Hepatocyte (in vitro differentiated cells): ENCODE data around the gene BPIFA1. TPM values are rescaled to one million over a fixed set of nuclear protein-coding genes. Genes with fewer than 3 reads are reported as not detected.

Experiments
- DNase-seq: peaks from one replicate; pipeline ENCODE4 v3.0.0-alpha.2; 2016; ENCODE audit warnings: low spot score
- H2AFZ ChIP-seq: fragments of 200-600 bp; sonication (generic); 2 replicates; pipeline ENCODE4 v1.6.0; 2016; ENCODE audit warnings: antibody characterized with exemption, mild to moderate bottlenecking
- H3K27ac ChIP-seq: fragments of 200-600 bp; sonication (generic); 2 replicates; pipeline ENCODE4 v1.5.1; 2016; ENCODE audit warnings: mild to moderate bottlenecking
- H3K27me3 ChIP-seq: fragments of 200-600 bp; sonication (generic); 2 replicates; pipeline ENCODE4 v1.6.1; 2016
- H3K36me3 ChIP-seq: fragments of 200-600 bp; sonication (generic); replicated peaks from 2 replicates; pipeline ENCODE4 v1.5.1; 2016; ENCODE audit warnings: low read depth; ENCODE audit not compliant: insufficient read depth
- H3K4me1 ChIP-seq: fragments of 200-600 bp; sonication (generic); 2 replicates; pipeline ENCODE4 v1.5.1; 2016; ENCODE audit warnings: mild to moderate bottlenecking, moderate library complexity; ENCODE audit not compliant: insufficient read depth
- H3K4me2 ChIP-seq: fragments of 200-600 bp; sonication (generic); 2 replicates; pipeline ENCODE4 v1.6.0; 2016
- H3K4me3 ChIP-seq: fragments of 200-600 bp; sonication (generic); 2 replicates; pipeline ENCODE4 v1.5.1; 2016; ENCODE audit warnings: mild to moderate bottlenecking
- H3K79me2 ChIP-seq: fragments of 200-600 bp; sonication (generic); 2 replicates; pipeline ENCODE4 v1.6.0; 2017; ENCODE audit warnings: mild to moderate bottlenecking
- H3K9me2 ChIP-seq: fragments of 200-600 bp; sonication (generic); replicated peaks from 2 replicates; pipeline ENCODE4 v1.6.0; 2017; ENCODE audit warnings: mild to moderate bottlenecking; ENCODE audit not compliant: insufficient read depth
- H3K9me3 ChIP-seq: fragments of 200-600 bp; sonication (generic); 2 replicates; pipeline ENCODE4 v1.5.1; 2016; ENCODE audit warnings: low read depth, mild to moderate bottlenecking
- H4K20me1 ChIP-seq: fragments of 200-600 bp; sonication (generic); 2 replicates; pipeline ENCODE4 v1.6.0; 2016; ENCODE audit warnings: mild to moderate bottlenecking; ENCODE audit not compliant: insufficient read depth, poor library complexity, severe bottlenecking
- EZH2 ChIP-seq: fragments of 200-600 bp; sonication (generic); IDR thresholded peaks from 2 replicates; pipeline ENCODE4 v1.6.1; 2016; ENCODE audit warnings: antibody characterized with exemption, mild to moderate bottlenecking, borderline replicate concordance
- EZH2phosphoT487 ChIP-seq: fragments of 200-600 bp; sonication (generic); IDR thresholded peaks from one replicate; pipeline ENCODE4 v1.6.1; 2018; ENCODE audit warnings: antibody characterized with exemption, mild to moderate bottlenecking, low read depth, moderate library complexity; ENCODE audit not compliant: unreplicated experiment, severe bottlenecking
- WGBS: methylation state at CpG from one replicate; pipeline ENCODE4 v1.1.6; 2016; ENCODE audit warnings: low lambda C conversion rate; ENCODE audit errors: missing lambda C conversion rate; 5-methylcytosine and 5-hydroxymethylcytosine counted together
- polyA plus RNA-seq: library from polyadenylated mRNA; unstranded; fragments of >200 nt; fragmentation: Nextera tagmentation; extraction: Ambion mirVana; gene quantifications from 2 replicates; pipeline ENCODE4 v1.2.1, GENCODE V29; 2016
- total RNA-seq: library from RNA; depleted of rRNA; stranded (reverse); fragments of >200 nt; gene quantifications from 2 replicates; pipeline ENCODE4 v1.2.3, GENCODE V29; 2014
- TF ChIP-seq, protein P1 (sequence below): fragments of 200-600 bp; sonication (generic); IDR thresholded peaks from 2 replicates; pipeline ENCODE4 v1.5.1; 2016; ENCODE audit warnings: antibody characterized with exemption, mild to moderate bottlenecking; ENCODE audit not compliant: poor library complexity

BPIFA1 gene
- total and polyA plus RNA-seq, 2 experiments from 2014 or later, result not detected

- Histone ChIP-seq H3K27me3 (peaks cover 13% of the 10 kb centered on the region), H3K4me1 (no peaks in the 10 kb centered on the region)
Observed at GRCh38 chr20:33280775-33281174, 45.0 kb downstream of the BPIFA1 start.

DNA sequence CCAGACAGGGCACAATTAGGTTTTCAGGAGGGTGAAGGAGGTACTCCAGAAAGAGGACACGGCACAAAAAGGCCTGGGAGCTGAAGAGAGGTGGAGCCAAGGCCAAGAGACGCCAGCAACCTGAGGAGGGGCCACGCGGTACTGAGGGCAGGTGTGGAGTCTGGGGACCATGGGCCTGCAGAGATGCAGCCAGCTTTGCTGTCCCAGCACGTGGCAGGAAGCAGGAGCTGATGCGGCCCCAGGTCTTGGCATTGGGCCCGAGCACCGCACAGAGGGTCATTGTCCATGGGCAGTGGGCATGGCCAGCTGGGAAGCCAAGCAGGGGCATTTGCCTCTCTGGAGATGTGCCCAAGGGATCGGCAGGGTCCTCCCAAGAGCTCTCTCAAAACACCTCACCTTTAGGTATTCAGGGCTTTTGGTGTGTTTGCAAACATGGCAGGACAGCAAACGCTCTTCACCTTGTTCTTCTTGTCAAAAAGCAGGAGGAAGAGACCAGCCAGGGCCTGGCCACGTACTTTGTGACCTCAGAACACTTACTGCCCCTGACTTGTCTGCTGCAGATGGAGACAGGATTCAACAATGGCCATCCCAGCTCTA is 45.9 kb downstream of the BPIFA1 start:
- WGBS, result 89% methylated on average over 11 of the region's 11 CpGs
- H4K20me1 ChIP-seq, result no peaks in the 10 kb centered on the region
- H3K4me1 ChIP-seq, result no peaks in the 10 kb centered on the region
- no peaks in the 10 kb centered on the region for H3K79me2 ChIP-seq
- H3K36me3 ChIP-seq, result no peaks in the 10 kb centered on the region
- TF ChIP-seq EZH2phosphoT487 (no peak), EZH2 (no peak)
- TF ChIP-seq, protein P1, sequence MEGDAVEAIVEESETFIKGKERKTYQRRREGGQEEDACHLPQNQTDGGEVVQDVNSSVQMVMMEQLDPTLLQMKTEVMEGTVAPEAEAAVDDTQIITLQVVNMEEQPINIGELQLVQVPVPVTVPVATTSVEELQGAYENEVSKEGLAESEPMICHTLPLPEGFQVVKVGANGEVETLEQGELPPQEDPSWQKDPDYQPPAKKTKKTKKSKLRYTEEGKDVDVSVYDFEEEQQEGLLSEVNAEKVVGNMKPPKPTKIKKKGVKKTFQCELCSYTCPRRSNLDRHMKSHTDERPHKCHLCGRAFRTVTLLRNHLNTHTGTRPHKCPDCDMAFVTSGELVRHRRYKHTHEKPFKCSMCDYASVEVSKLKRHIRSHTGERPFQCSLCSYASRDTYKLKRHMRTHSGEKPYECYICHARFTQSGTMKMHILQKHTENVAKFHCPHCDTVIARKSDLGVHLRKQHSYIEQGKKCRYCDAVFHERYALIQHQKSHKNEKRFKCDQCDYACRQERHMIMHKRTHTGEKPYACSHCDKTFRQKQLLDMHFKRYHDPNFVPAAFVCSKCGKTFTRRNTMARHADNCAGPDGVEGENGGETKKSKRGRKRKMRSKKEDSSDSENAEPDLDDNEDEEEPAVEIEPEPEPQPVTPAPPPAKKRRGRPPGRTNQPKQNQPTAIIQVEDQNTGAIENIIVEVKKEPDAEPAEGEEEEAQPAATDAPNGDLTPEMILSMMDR, result no peak
- no peak overlapping the region for H2AFZ ChIP-seq
- no peak overlapping the region for H3K4me2 ChIP-seq
- no peaks in the 10 kb centered on the region for H3K9me3 ChIP-seq
- no peak overlapping the region for H3K4me3 ChIP-seq
- no peak for DNase-seq
- no peaks in the 10 kb centered on the region for H3K9me2 ChIP-seq
- H3K27me3 ChIP-seq, result peaks cover 22% of the 10 kb centered on the region
- no peak overlapping the region for H3K27ac ChIP-seq

More at GRCh38 chr20:33280775-33281174, 45.0 kb downstream of the BPIFA1 start:
- Histone ChIP-seq H3K79me2 (no peaks in the 10 kb centered on the region), H4K20me1 (no peaks in the 10 kb centered on the region), H3K9me2 (no peaks in the 10 kb centered on the region), H3K9me3 (no peaks in the 10 kb centered on the region), H3K4me2 (no peak overlapping the region), H2AFZ (no peak overlapping the region), H3K4me3 (no peak overlapping the region), H3K36me3 (no peaks in the 10 kb centered on the region), H3K27ac (no peak overlapping the region)
- WGBS, result 97% methylated on average over 7 of the region's 7 CpGs
- TF ChIP-seq, protein P1, result no peak
- TF ChIP-seq EZH2 (no peak), EZH2phosphoT487 (no peak)
- DNase-seq, result no peak

DNA sequence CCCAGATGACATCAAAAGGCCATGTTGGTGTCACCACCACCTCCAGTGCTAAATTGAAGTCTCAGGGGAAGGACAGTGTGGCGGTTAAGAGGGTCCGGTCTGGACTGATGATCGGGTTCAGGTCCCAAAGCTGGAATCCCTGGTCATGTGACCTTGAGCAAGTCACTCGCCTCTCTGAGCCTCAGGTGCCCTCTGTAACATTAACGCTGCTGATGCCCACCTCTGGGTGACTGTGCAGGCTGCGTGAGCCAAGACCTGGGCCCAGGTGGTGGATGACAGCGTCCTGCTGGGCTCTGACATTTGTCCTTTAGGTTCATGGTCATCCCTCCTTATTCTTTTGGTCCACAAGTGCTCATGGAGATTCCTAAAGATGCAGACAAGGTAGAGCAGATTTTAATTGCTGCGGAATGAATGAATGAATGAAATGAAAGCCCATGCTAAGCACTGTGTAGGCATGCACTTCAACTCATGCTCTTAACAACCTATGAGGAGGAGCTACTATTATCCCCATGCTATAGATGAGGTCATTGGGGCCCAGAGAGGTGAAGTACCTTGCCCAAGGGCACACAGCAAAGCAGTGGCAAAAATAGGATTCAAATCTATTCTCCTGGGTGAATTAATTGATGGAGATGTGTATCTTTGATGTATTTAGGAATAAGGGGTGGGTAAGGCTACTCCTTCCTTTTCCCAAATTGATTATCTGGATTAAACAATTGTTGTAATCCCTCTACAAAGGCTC is 46.6 kb downstream of the BPIFA1 start:
- H3K27ac ChIP-seq, result no peak overlapping the region
- H3K9me2 ChIP-seq, result no peaks in the 10 kb centered on the region
- H4K20me1 ChIP-seq, result no peaks in the 10 kb centered on the region
- no peaks in the 10 kb centered on the region for H3K36me3 ChIP-seq
- no peaks in the 10 kb centered on the region for H3K9me3 ChIP-seq
- no peak overlapping the region for H3K4me3 ChIP-seq
- no peak overlapping the region for H2AFZ ChIP-seq
- no peaks in the 10 kb centered on the region for H3K79me2 ChIP-seq
- no peaks in the 10 kb centered on the region for H3K4me1 ChIP-seq
- DNase-seq, result no peak
- TF ChIP-seq, protein P1, result no peak
- TF ChIP-seq EZH2, result no peak
- WGBS, result 92% methylated on average over 8 of the region's 8 CpGs
- H3K27me3 ChIP-seq, result peaks cover 27% of the 10 kb centered on the region
- H3K4me2 ChIP-seq, result no peak overlapping the region
